ENCODE results near the gene IGSF5. TPM values are rescaled to one million over a fixed set of nuclear protein-coding genes. Genes with fewer than 3 reads are reported as not detected.
"Not testable (repeated sequence)": the region's sequence is repeated elsewhere in the genome, so short reads cannot be mapped to it uniquely, and the experiment has no call there.

Gene IGSF5
- total RNA-seq (not detected in 2 replicates), polyA plus RNA-seq (not detected in 2 replicates), polyA minus RNA-seq (ENCODE audit: low replicate concordance) (not detected in 2 replicates)
- polyA plus RNA-seq (2012), result not detected in 2 replicates

DNA sequence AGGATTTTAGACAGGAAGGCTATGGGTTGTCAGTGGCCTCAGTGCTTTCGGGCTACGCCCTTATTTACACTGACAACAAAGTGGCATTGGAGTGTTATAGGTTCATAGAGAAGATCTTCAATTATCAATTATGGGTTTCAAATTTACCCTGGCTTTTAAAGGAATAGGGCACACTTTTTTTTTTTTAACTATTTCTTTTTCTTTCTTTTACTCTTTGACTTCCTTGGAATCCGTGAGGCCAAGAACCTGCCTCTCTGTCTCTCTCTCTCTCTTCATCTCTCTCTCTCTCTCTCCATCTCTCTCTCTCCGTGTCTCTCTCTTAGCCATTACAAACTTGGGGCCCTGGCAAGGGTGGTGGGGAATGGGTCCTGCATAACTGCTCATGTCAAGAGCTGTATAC, at the start of gene IGSF5:
TSS of gene IGSF5 (plus strand) at position 301 of the 400 bp plus-strand sequence. CDS start 327 bp downstream, outside the sequence.
- H3K79me2 ChIP-seq (ENCODE audit: control insufficient read depth, insufficient read depth, low read length); H3K4me2 ChIP-seq (ENCODE audit: extremely low read depth, insufficient read depth, low read length); H3K4me1 ChIP-seq (ENCODE audit: control insufficient read depth, extremely low read depth, insufficient read depth, low read length); H3K27me3 ChIP-seq (ENCODE audit: control insufficient read depth, insufficient read depth, low read length); DNase-seq (ENCODE audit: low read depth in 2 of 2); H3K9me3 ChIP-seq (ENCODE audit: control insufficient read depth, insufficient read depth, low read depth, low read length); H3K27ac ChIP-seq (ENCODE audit: insufficient read depth, low read length); H3K9ac ChIP-seq (ENCODE audit: insufficient read depth, low read length); H4K20me1 ChIP-seq (ENCODE audit: control insufficient read depth, extremely low read depth, insufficient read depth, low read length); H3K4me3 ChIP-seq (replicated peaks in 1 of 4; ENCODE audit: control extremely low read depth in 1 of 4, insufficient read depth in 1 of 4, low read depth in 3 of 4, low read length in 4 of 4); H2AFZ ChIP-seq (ENCODE audit: low read length); H3K36me3 ChIP-seq (ENCODE audit: control insufficient read depth, insufficient read depth, low read length): not testable (repeated sequence)

DNA sequence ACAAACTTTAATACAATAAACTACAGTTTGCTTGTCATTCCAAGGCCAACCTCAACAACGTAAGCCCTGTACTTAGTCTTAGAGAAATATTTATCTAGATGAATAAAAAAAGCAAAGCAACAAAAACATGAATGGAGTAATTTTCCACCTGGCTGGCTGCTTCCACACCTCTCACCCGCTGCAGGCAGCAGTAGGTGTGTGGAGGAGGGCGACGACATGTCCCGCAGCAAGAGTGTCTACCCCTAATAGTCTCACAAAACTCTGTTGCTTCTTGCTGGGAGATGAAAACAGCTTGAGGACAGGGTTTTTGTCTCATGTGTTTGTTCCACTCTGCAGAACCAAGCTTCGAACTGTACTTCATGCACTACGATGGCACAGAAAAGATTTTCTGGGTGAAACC, 48.8 kb upstream of the IGSF5 start:
- H3K4me2 ChIP-seq (ENCODE audit: extremely low read depth, insufficient read depth, low read length), result no peak overlapping the region
- H3K79me2 ChIP-seq (ENCODE audit: control insufficient read depth, insufficient read depth, low read length), result no peaks in the 10 kb centered on the region
- no peak overlapping the region for H3K4me3 ChIP-seq (replicated peaks in 1 of 4; ENCODE audit: control extremely low read depth in 1 of 4, insufficient read depth in 1 of 4, low read depth in 3 of 4, low read length in 4 of 4)
- H3K36me3 ChIP-seq (ENCODE audit: control insufficient read depth, insufficient read depth, low read length), result no peaks in the 10 kb centered on the region
- no peaks in the 10 kb centered on the region for H3K4me1 ChIP-seq (ENCODE audit: control insufficient read depth, extremely low read depth, insufficient read depth, low read length)
- H3K9ac ChIP-seq (ENCODE audit: insufficient read depth, low read length), result no peak overlapping the region
- no peaks in the 10 kb centered on the region for H4K20me1 ChIP-seq (ENCODE audit: control insufficient read depth, extremely low read depth, insufficient read depth, low read length)
- no peak for TF ChIP-seq EZH2 (IDR thresholded peaks at IDR 0.05; ENCODE audit: low read length, missing control alignments)
- TF ChIP-seq, protein P1, sequence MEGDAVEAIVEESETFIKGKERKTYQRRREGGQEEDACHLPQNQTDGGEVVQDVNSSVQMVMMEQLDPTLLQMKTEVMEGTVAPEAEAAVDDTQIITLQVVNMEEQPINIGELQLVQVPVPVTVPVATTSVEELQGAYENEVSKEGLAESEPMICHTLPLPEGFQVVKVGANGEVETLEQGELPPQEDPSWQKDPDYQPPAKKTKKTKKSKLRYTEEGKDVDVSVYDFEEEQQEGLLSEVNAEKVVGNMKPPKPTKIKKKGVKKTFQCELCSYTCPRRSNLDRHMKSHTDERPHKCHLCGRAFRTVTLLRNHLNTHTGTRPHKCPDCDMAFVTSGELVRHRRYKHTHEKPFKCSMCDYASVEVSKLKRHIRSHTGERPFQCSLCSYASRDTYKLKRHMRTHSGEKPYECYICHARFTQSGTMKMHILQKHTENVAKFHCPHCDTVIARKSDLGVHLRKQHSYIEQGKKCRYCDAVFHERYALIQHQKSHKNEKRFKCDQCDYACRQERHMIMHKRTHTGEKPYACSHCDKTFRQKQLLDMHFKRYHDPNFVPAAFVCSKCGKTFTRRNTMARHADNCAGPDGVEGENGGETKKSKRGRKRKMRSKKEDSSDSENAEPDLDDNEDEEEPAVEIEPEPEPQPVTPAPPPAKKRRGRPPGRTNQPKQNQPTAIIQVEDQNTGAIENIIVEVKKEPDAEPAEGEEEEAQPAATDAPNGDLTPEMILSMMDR (conservative IDR thresholded peaks at IDR 0.05 in 1 of 2, IDR thresholded peaks at IDR 0.05 in 1 of 2; ENCODE audit: low read depth in 1 of 2, low read length in 2 of 2), result no peak
- H3K9me3 ChIP-seq (ENCODE audit: control insufficient read depth, insufficient read depth, low read depth, low read length), result no peaks in the 10 kb centered on the region
- H3K27ac ChIP-seq (ENCODE audit: insufficient read depth, low read length), result no peak overlapping the region
- DNase-seq (ENCODE audit: low read depth in 2 of 2), result no peak
- no peak overlapping the region for H2AFZ ChIP-seq (ENCODE audit: low read length)
- H3K27me3 ChIP-seq (ENCODE audit: control insufficient read depth, insufficient read depth, low read length), result no peaks in the 10 kb centered on the region

DNA sequence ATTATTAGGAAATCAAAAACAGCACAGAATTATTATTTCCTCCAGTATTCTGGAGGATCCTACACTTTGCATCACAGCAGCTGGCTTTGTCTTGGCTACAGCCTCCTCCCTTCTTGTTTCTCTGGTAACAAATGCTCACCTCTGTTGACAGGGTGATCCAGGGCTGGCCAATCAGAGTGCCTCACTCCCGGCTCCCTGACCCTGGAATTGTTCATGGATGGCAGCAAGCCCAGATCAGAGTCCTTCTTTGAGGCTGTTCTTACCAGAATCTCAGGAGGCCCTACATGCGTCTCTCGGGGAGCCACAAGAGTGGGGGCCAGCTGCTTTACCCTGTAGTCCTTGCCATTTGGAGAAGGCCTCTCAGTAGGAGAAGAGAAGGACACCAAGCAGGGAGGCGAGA, 48.4 kb upstream of the IGSF5 start:
- Histone ChIP-seq H3K9me3 (ENCODE audit: control insufficient read depth, insufficient read depth, low read depth, low read length) (no peaks in the 10 kb centered on the region), H3K9ac (ENCODE audit: insufficient read depth, low read length) (no peak overlapping the region), H2AFZ (ENCODE audit: low read length) (no peak overlapping the region), H3K4me3 (replicated peaks in 1 of 4; ENCODE audit: control extremely low read depth in 1 of 4, insufficient read depth in 1 of 4, low read depth in 3 of 4, low read length in 4 of 4) (no peak overlapping the region), H3K27ac (ENCODE audit: insufficient read depth, low read length) (no peak overlapping the region), H3K4me2 (ENCODE audit: extremely low read depth, insufficient read depth, low read length) (no peak overlapping the region), H3K4me1 (ENCODE audit: control insufficient read depth, extremely low read depth, insufficient read depth, low read length) (no peaks in the 10 kb centered on the region), H4K20me1 (ENCODE audit: control insufficient read depth, extremely low read depth, insufficient read depth, low read length) (no peaks in the 10 kb centered on the region), H3K79me2 (ENCODE audit: control insufficient read depth, insufficient read depth, low read length) (no peaks in the 10 kb centered on the region), H3K27me3 (ENCODE audit: control insufficient read depth, insufficient read depth, low read length) (no peaks in the 10 kb centered on the region), H3K36me3 (ENCODE audit: control insufficient read depth, insufficient read depth, low read length) (no peaks in the 10 kb centered on the region)
- DNase-seq (ENCODE audit: low read depth in 2 of 2), result peak; percentile 1 to 13
- TF ChIP-seq EZH2 (IDR thresholded peaks at IDR 0.05; ENCODE audit: low read length, missing control alignments), result no peak
- TF ChIP-seq, protein P1 (conservative IDR thresholded peaks at IDR 0.05 in 1 of 2, IDR thresholded peaks at IDR 0.05 in 1 of 2; ENCODE audit: low read depth in 1 of 2, low read length in 2 of 2), result no peak

Measured in fibroblast of lung (primary cell).